SK-N-SH (cell line): ENCODE results near the gene CHD5.

Experiments used
- MXI1 ChIP-seq: IDR thresholded peaks from 2 replicates; pipeline ENCODE4 v1.6.1; 2012; ENCODE audit warnings: mild to moderate bottlenecking, low read depth, low read length, improper control_type of control experiment
- RCOR1 ChIP-seq: fragments of 150-350 bp; IDR thresholded peaks from 2 replicates; pipeline ENCODE4 v1.6.1; 2017; ENCODE audit warnings: antibody characterized with exemption, low read length
- RFX5 ChIP-seq: IDR thresholded peaks from 2 replicates; pipeline ENCODE4 v1.6.1; 2012; ENCODE audit warnings: mild to moderate bottlenecking, improper control_type of control experiment, low read length
- TAF1 ChIP-seq: IDR thresholded peaks from 2 replicates; pipeline ENCODE4 v1.6.1; 2012; ENCODE audit warnings: low read depth, mild to moderate bottlenecking, low read length, moderate library complexity, borderline replicate concordance
- TF ChIP-seq, protein P1 (sequence below): fragments of 150-350 bp; IDR thresholded peaks from 2 replicates; pipeline ENCODE4 v1.6.1; 2017; ENCODE audit warnings: antibody characterized with exemption, low read length, low read depth, borderline replicate concordance
- TF ChIP-seq, protein P2 (sequence below): IDR thresholded peaks from 2 replicates; pipeline ENCODE4 v1.4.0; 2012; ENCODE audit warnings: low read depth
- TF ChIP-seq, protein P3 (sequence below): fragments of 200-600 bp; sonication (generic); IDR thresholded peaks from 2 replicates; pipeline ENCODE4 v1.6.1; 2017; ENCODE audit warnings: antibody characterized with exemption, mild to moderate bottlenecking, moderate library complexity

DNA sequence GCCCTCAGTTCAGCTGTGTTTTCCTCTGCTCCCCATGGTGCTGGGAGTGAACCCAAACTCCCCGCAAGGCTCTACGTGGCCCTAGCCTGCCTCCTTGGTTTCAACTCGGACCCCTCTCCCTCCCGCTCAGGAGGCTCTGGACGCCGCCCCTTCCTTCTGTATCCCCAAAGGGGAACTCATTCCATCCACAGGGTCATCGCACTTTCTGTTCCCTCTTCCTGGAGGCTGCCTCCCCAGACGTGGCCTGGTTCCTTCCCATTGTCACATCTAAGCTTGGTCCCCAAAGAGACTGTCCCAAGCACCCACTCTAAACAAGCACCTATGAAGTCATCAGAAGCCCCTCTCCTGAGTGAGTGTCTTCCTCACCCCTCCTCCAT is 123.6 kb downstream of the CHD5 start:
- TF ChIP-seq MXI1 (no peak), TAF1 (no peak), RFX5 (no peak), RCOR1 (no peak)
- TF ChIP-seq, protein P1, sequence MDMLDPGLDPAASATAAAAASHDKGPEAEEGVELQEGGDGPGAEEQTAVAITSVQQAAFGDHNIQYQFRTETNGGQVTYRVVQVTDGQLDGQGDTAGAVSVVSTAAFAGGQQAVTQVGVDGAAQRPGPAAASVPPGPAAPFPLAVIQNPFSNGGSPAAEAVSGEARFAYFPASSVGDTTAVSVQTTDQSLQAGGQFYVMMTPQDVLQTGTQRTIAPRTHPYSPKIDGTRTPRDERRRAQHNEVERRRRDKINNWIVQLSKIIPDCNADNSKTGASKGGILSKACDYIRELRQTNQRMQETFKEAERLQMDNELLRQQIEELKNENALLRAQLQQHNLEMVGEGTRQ = no peak
- TF ChIP-seq, protein P2, sequence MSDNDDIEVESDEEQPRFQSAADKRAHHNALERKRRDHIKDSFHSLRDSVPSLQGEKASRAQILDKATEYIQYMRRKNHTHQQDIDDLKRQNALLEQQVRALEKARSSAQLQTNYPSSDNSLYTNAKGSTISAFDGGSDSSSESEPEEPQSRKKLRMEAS = no peak
- TF ChIP-seq, protein P3, sequence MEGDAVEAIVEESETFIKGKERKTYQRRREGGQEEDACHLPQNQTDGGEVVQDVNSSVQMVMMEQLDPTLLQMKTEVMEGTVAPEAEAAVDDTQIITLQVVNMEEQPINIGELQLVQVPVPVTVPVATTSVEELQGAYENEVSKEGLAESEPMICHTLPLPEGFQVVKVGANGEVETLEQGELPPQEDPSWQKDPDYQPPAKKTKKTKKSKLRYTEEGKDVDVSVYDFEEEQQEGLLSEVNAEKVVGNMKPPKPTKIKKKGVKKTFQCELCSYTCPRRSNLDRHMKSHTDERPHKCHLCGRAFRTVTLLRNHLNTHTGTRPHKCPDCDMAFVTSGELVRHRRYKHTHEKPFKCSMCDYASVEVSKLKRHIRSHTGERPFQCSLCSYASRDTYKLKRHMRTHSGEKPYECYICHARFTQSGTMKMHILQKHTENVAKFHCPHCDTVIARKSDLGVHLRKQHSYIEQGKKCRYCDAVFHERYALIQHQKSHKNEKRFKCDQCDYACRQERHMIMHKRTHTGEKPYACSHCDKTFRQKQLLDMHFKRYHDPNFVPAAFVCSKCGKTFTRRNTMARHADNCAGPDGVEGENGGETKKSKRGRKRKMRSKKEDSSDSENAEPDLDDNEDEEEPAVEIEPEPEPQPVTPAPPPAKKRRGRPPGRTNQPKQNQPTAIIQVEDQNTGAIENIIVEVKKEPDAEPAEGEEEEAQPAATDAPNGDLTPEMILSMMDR = no peak
